Esophagus mucosa (tissue), 1 donor: Measurements from ENCODE around the gene HOXC11. TPM values are rescaled to one million over a fixed set of nuclear protein-coding genes. Genes with fewer than 3 reads are reported as not detected.

Experiments
- ATAC-seq: fragments of 200-7000 bp; cut with Tn5 transposase; one replicate; pipeline ENCODE4 v1.9.1; 2020
- total RNA-seq: library from RNA; stranded (reverse); gene quantifications from one replicate; pipeline ENCODE4 v1.2.4, GENCODE V29; 2023
- donor health status: DM: yes; HTN: yes; CAD: no.

The HOXC11 gene
- total RNA-seq, 1 donor from 2014 or later = 0.08 TPM

DNA sequence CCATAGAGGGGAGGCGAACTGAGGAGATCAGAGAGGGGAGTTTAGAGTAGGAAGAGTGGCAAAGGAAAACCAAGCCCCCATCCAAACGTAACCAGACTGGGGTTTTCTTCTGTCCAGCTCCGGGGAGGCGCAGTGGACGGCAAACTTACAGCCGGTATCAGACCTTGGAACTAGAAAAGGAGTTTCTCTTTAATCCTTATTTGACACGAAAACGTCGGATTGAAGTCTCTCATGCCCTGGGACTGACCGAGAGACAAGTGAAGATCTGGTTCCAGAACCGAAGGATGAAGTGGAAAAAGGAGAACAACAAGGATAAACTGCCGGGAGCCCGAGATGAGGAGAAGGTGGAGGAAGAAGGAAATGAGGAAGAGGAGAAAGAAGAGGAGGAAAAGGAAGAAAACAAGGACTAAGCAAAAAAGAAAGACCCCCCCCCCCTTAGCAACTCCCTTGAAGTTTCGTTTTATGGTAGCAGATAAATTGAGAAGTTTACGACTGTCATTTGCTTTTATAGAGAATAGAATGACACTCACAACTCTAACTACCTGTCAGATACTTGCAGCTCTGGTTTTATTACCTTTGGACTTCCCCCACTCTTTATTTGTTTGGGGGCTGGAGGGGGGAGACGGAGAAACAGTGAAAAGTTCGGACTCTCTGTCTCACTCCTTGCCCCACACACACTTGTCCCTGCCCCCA, 38.2 kb downstream of the HOXC11 start:
- ATAC-seq = no peak

DNA sequence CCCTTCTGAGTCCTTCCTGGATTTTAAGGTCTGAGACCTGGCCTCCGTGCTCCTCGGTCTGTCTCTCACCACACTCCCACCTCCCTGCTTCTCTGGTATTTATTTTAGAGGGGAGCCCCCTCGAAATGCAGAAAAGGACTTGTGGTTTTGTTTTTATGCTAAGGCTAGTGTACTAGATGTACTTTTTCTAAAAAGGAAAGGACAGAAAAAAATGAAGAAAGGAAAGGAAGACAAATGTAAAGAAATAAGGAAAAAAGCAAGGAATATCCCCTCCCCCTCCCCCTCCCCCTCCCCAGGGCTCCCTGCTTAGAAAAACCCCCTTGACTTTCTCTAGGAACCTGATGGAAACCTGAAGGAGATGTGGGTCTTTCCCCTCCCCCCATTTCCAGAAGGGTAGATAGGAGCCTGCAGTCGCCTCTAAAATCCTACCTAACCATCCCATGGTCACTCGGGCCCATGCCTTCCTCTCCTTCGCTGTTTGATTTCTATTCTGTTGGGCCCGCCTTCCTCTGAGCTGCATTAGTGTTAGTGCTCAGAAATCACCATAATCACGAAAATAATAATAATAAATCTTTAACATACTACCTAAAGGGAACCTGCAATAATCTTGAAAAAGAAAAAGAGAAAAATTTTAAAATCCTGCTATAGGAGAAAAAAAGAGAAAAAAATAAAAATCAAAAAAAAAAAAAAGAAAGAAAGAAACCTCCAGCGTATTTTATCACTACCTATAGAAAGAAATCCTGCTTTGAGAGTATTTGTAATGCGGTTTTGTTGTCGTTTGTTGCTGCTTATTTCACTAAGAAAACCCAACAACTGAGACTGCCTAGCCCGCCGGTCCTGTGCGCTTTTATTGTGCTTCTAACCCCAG, 39.0 kb downstream of the HOXC11 start:
- no peak for ATAC-seq

DNA sequence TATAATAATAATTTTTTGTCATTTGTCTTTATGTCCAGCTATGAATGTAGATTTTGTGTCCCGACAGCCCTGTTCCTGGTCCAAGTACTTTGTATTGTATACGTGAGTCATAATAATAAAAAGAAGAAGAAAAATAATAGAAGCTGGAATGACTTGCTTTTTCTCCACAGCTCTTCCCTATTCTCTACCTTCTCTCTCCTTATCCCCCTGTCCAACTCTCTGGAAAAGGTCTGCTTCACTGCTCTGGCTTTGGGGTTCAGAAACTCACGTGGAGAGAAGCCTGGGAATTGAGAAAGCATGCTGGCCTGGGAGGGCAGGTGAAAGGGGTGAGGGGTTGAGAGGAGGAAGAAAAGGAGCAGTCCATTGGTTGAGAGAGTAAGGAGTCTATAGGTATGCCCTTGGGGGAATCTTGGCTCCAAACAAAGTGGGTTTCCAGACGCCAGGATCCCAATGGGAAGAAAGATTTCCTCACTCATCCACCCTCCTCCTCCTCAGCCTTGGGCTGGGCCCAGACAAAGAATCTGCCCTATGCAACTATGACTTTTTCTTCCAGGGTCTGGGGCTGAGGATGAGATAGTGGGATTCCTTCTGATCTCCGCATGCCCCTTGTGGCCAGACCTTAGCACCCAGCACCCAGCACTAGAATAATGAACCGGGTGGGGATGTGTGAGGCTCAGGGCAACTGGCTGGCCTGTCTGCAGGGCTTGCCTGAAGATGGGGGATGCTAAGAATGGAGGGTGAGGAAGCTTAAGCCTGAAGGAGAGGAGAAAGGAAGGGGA, 39.9 kb downstream of the HOXC11 start:
- no peak for ATAC-seq

DNA sequence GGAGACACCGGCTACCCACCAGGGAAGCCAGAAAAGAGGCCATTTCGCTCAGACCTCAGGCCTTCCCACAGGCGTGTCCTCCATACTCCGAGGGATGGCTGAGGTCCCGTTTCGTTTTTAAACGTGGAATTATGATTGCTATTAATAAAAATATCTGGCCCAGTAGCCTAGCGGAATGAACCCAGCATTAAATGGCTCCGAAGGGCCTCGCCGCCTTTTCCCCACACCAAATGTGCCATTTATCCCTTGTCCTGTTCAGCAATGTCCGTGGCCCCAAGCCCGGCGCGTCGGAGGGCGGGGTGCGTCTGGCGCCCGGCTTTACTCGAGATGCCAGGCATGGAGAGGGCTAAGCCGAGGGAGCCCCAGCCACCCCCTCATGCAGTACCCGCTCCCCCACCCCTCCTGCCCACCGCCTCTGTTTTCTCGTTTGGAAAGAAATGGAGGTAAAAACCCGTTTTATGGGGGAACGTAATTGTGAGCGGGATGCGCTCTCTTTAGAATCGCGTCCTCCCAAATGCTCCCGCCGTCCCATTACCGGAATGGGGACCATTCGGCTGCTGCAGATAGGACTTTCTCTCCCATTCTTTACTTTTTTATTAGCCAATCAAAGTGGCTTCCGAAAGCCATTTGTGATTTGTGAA, 41.6 kb downstream of the HOXC11 start:
- no peak for ATAC-seq

DNA sequence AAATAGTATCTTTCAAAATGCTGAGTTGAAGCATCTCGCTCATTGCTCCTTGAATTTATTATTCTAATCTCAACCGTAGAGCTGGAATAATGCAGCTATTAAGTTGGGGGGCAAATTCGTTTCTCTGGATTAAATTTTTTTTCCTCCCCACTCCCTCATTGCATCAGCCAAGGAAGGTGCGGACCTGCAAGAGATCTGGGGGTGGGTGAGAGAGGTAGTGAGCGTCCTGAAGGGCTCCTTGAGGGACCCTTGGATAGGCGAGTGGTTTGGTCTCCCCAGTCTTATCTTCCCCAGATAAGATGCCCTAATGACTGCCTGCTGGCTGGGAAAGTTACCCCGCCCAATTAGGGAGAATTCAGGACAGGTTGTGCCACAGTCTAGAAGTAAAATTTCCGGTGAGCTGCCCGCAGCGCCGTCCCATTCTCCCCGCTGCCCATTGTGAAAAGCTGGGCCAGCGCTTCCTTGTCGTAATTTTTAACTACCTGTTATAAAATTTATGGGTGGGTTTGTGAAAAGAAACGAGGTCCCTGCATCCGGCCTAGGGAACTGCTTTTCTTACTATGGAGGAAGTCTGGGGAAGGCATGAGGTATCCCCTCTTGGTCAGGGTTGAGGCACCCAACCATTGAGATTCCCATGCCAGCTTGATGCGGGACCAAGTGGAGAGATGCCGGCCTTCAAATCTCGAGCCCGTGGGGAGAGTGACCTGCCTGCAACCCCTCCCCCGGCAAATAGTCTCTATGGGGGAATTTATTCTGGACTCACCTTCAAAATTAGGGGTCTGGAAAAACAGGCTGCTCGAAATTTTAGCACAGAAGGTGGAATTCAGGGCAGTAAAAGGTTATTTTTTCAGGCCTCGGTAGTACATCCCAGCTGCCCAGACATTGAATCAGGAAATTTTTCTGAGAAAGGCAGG, 42.3 kb downstream of the HOXC11 start:
- no peak for ATAC-seq

DNA sequence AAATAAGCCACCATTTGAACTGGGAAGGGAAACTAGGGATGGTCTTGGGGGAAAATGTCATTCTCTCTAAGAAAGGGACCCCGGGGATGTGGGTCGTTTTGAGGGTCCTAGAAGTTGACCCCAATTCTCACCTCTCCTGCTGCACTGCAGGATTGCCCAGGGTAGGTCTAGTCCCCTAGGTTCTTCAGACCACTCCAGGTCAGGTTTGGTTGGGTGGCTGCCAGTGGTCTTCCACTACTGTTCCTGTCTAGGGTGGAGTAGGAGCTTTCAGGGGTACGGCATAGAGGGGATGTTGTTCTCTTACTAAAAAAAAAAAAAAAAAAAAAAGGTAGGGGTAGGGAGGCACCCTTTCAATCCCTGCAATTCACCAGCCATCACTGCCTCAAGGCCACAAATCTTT, 43.1 kb downstream of the HOXC11 start:
- no peak for ATAC-seq

DNA sequence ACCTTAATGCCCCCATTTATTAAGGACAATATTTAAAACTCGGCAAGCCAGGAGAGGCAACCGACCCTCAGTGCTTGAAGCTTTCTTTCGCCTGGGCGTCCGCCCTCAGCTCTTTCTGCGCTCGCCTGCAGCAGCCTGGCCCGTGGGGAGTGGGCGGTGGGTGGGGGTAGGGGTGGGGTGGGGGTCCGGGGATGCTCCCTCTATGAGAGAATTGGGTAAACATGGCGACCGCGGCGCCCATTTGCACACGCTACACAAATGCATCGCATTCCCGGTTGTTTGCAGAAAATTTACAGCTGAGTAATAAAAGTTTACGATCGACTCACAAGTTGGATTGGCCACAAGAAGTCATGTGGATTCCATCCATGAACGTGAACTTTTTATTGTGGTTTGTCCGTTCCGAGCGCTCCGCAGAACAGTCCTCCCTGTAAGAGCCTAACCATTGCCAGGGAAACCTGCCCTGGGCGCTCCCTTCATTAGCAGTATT, 43.6 kb downstream of the HOXC11 start:
- no peak for ATAC-seq

DNA sequence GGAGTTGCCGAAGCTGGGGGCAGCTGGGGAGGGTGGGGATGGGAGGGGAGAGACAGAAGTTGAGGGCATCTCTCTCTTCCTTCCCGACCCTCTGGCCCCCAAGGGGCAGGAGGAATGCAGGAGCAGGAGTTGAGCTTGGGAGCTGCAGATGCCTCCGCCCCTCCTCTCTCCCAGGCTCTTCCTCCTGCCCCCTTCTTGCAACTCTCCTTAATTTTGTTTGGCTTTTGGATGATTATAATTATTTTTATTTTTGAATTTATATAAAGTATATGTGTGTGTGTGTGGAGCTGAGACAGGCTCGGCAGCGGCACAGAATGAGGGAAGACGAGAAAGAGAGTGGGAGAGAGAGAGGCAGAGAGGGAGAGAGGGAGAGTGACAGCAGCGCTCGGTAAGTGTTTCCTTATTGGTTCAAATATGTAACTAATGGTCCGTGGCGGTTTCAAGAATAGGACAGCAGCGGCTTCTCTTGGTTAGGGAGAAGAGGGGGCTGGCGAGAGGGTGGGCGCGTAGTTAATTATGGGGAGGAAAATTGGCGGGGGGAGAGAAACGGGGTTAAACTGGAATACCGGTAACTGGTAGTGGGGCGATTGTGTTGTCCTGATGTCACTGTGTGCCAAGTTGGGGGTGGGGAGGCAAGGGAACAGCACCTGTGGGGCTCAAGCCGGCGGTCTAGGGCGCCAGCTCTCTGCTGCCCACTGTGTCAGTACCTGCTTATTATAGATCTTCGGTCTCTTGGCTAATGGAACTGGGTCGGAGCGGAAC, 44.3 kb downstream of the HOXC11 start:
- peak; percentile 30 for ATAC-seq

DNA sequence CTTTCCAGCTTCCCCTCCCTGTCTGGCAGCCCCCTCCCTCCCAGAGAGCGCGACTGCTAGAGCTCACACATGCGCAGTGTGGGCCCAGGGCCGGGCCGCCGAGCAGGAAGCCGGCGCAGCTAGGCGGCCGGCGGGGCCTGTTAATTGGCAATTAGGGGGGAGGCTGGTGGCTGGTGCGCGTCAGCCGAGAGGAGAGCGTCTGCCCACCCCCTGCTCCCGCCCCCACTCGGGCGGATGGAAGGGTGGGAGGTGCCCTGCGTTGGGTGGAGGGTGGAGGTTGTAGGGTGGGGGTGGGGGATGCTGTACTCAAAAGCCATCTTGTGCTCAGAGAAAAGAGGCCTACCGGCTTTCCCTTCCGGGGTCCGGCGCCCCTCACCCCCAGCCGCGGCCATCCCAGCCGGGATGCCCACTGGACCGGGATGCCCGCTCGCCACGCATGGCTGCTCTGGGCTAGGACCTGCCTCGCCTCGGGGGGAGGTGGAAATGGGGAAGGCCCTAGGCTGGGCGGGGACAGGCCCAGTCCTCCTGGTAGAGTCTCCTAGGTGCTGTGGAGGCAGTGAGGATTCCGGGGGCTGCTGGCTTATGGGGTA, 45.0 kb downstream of the HOXC11 start:
- ATAC-seq = peak; percentile 82

DNA sequence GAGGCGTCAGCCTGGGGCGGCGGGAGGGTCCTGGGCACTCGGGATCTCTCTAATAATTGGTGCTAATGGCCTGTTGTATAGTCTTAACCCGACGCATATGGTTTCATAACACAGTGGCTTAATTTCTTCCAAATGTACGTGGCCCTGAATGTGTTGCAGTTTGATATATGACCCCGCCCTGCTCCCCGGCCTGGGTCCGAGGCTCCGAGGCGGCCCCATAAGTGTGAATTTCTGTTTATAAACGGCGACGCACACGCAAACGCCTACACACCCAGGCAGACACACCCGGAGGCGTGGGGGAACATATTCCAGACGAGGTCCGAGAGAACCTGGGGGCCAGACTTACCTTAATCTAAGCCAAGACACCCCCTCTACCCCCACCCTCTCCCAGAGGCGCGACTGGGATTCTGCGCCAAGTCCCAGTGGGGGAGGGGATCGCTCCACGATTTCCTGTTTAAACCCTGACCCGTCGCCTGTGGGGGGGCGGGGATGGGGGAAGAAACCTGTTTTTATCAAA, 45.6 kb downstream of the HOXC11 start:
- no peak for ATAC-seq

DNA sequence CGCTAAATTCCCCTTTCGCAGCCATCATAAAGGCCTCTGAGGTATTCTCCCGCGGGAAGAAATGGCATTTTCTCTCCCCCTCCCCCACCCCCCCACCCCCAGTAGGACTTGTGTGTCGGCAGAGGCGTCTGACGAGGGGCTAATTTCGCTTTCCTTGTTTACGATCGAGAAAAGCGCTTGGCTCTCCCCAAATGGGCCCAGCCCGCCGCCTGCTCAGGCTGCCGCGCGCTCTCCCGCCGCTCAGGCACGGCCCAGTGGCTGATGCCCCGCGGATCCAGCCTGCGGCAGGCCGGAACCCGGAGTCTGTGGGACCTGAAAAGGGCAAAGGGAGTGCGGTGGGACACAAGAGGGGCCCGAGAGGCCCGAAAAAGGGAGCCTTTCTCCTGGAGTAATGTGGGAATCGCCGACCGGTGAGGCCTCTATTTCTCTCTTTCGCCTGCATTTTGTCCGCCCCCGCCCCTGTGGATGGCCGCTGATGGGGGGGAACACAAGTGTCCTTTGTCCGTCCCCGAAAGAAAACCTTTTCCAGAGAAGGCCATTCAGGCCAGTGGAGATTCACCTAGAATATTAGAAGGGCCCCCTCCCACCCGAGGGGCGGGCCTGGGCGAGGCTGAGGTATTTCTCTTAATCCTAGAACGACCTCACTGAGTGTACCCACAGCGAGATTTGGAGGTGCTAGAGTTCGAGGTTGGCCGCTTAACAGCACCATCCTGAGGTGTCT, 46.3 kb downstream of the HOXC11 start:
- no peak for ATAC-seq

DNA sequence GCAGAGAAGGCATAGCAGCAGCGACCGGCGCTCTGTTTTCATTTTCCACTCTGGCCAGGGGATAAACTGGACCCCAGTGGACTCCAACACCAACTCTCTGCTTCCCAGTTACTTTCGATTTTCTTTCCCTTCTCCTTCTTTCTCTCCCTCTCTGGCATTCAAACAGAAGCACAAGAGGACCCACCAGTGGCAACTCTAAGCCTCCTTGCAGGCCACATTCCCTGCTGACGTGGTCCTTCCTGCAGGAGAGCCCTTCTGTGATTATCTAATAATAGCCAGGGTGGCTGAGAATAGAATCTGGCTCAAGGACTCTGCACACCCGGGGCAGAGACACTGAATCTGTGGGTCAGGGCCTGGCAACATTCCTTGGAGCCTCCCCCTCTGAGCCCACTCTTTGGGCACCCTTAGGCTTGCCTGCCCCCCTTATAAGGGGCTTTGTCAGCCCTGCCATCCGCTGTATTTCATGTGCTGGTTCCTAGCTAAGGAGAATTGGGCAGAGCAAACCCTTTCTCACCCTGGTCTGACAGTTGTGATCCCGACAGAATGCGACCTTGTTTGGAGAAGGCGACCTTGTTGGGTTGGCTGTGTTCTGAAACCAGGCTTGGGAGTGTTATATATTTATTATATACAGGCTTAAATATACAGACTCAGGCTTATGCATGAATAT, 47.1 kb downstream of the HOXC11 start:
- no peak for ATAC-seq

DNA sequence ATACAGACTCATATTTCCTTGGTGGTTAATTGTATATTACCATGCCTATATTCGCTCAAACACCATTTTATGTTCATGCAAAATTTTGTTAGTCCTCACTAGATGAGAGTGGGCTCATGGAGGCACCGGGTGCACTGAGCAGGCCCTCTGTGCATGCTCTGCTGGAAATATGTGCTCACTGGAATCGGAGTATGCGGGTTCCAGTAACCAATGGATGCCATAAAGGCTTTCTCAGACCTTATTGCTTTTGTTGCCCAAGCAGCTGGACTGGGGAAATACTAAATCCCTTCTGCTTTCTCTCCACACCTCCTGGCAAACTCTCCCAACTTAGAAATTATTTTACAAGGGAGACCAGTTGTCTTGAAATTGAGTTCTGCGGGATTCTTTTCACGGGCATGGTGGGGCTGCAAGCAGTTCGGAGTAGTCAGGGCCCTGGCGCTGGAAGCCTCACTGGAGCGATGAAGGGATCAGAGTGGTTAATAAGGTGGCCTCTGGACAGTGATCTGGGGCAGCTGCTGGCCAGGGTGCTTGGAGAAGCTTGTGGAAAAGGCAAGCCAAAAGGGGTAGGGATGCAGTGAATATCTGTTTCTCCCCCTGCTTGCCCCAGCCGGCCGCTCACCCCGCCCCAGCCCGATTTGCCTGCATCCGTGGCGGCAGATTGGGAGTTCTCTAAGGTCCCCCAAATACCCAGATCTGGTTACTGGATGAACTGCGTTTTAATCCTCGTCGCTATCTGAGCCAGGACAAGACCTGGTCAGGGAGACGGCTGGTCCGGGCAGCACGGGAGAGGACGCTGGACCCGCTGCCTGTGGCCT, 47.9 kb downstream of the HOXC11 start:
- ATAC-seq = no peak

DNA sequence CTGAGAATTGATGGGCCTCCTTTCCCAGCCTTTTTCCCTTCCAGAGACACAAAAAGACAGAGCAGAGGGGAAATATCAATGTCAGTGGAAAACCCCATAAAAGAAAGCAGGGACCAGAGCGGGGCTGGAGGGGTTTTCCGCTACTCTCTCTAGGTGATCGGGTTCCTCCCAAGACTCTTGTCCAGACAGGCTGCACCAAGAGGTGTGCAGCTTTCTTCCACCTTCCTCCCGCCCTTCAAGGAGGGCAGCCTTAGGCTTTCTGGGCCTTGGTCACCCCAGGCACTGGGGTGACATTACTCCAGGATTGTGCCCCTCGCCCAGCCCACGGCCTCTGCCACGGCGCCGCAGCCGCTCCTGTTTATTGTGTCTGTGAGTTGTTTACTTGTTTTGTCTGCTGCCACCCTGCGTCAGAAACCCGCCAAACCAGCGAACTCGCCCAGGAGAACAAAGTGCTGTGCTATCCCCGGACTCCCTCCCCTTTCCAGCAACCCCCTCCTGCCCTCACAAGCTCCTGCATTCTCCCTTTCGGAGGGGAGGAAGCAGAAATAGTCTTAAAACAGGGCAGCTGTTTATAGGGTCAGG, 48.6 kb downstream of the HOXC11 start:
- peak; percentile 22 for ATAC-seq

DNA sequence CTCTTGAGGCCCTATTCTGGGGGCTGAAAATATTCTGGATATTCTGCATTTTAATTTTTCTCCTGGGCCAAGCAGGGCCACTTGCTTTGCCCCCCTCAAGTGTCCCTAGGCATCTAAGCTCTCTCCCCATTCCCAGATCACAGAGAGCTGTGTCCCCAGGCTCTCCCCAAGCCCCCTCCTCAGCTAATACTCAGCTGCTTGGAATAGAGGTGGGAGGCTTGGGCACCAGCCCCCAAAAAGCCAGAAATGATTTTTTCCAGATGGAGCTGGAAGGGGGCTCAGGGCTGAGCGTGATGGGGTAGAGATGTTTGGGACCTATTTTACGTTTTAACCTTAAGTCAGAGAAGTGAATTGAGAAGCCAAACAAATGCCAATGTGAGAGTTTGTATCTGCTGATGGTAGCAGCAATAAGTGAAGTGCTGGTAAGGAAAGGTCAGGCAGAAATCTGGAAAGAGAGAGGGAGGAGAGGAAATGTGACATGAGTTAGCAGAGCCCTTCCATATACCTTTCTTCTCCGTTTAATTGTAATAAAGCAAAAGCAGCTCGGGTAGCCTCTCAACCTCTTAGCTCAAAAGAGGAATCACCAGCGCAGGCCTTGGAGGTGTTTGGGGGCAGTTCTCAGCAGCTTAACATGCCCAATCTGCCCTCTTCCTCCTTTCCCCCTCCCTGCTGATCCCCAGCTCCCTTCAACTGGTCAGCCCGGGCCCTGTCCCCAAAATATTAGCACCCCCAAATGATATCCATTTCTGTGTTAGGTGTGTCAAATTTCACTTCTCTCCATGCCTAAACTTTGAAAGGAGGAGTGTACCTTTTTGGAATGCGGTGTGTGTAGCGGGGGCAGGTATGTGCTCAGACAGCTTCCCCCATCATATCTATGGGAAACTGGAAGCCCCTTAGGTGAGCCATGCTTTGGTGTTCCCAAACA, 50.3 kb downstream of the HOXC11 start:
- no peak for ATAC-seq

DNA sequence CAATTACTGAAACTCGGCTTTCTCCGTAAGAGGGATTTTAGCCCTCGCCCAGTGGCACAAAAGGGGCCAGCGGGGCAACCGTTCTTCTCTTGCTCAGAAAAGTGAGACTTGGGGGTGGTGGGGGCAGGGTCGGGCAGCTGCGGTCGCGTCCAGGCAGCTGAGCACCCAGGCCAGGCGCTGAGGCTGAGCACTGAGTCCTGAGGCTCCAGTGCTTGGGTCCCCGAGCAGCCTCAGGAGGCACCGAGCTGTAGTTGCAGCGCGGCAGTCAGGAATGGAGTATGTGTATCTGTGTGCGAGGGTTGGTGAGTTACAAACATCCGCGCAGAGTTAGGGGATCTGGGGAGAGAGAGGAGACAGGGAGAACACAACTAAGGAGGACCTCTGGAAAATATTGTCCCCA, 51.2 kb downstream of the HOXC11 start:
- ATAC-seq = no peak
